Colonic mucosa (tissue), 4 donors: Measurements from ENCODE around the gene ADCY4. TPM values are rescaled to one million over a fixed set of nuclear protein-coding genes. Genes with fewer than 3 reads are reported as not detected.
A peak's percentile ranks its signal among the peaks of the same experiment; 100 is the strongest.

ENCODE experiments used
- DNase-seq: peaks from one replicate; pipeline ENCODE4 v3.0.0-alpha.2; 2020
- H3K27ac ChIP-seq: fragments of 200-600 bp; one replicate; pipeline ENCODE4 v1.8.0; 2021
- H3K27me3 ChIP-seq: fragments of 200-600 bp; one replicate; pipeline ENCODE4 v1.8.0; 2021
- H3K36me3 ChIP-seq: fragments of 200-600 bp; one replicate; pipeline ENCODE4 v1.8.0; 2021
- H3K4me1 ChIP-seq: fragments of 200-600 bp; one replicate; pipeline ENCODE4 v1.8.0; 2021; ENCODE audit warnings: mild to moderate bottlenecking
- H3K4me3 ChIP-seq: fragments of 200-600 bp; one replicate; pipeline ENCODE4 v1.8.0; 2021
- H3K9ac ChIP-seq, 2 donors: one replicate each; pipeline ENCODE4 v1.7.0; 2013; ENCODE audit warnings: control low read depth in 2 of 2, low read depth in 2 of 2, low read length in 2 of 2
- H3K9me3 ChIP-seq: fragments of 200-600 bp; one replicate; pipeline ENCODE4 v1.8.0; 2021
- CTCF ChIP-seq: fragments of 200-600 bp; IDR thresholded peaks from one replicate; pipeline ENCODE4 v1.8.0; 2022; ENCODE audit warnings: antibody characterized with exemption, mild to moderate bottlenecking
- intact Hi-C: fragments of 100-400 bp; cut with DNase I; formaldehyde crosslinking; loops from one replicate; pipeline ENCODE4 v1.14.1; 2022
- total RNA-seq, 2 donors: library from RNA; stranded (reverse); fragmentation: NEBNext Ultra II Directional in 1 of 2; extraction: Animal tissue kit (Norgen Biotek cat#: 25700) in 1 of 2; gene quantifications; one replicate each; pipeline ENCODE4 v1.2.1, GENCODE V29; 2021
- donor health status: healthy.
- donor health status: DM: no; HTN: no; CAD: no.
- donor health status: DM: no; HTN: no; CAD: no.

ADCY4 gene
- total RNA-seq, 2 donors from 2014 or later, result 6.7 to 10.2 TPM

GRCh38 chr14:24368562-24369252 lies 33.8 kb upstream of the ADCY4 start:
- Histone ChIP-seq H3K4me1 (peaks cover 9% of the 10 kb centered on the region), H3K27me3 (no peaks in the 10 kb centered on the region), H3K9ac (peak overlapping the region; percentile 74 to 82), H3K4me3 (peak overlapping the region; percentile 42), H3K9me3 (no peaks in the 10 kb centered on the region), H3K27ac (peak overlapping the region; percentile 68), H3K36me3 (no peaks in the 10 kb centered on the region)
- no peak for TF ChIP-seq CTCF
- peak; percentile 48 for DNase-seq
- intact Hi-C loops, result loop anchor here (5.0 kb wide), 1 partner anchor 36 kb away; no protein-coding TSS in a partner anchor

DNA sequence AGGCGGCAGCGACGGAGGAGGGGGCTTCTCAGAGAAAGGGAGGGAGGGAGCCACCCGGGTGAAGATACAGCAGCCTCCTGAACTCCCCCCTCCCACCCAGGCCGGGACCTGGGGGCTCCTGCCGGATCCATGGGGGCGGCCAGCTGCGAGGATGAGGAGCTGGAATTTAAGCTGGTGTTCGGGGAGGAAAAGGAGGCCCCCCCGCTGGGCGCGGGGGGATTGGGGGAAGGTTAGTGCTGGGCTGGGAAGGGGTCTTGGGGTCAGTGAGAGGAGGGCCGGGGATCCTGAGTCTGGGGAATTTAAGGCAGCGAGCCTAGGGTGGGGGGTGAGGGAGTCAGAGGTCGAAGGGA lies 33.3 kb upstream of the ADCY4 start:
- Histone ChIP-seq H3K9me3 (no peaks in the 10 kb centered on the region), H3K27me3 (no peaks in the 10 kb centered on the region), H3K4me1 (peaks cover 9% of the 10 kb centered on the region), H3K4me3 (peak overlapping the region; percentile 42), H3K27ac (peak overlapping the region; percentile 68), H3K9ac (peak overlapping the region; percentile 74 to 82), H3K36me3 (no peaks in the 10 kb centered on the region)
- intact Hi-C loops, result loop anchor here (5.0 kb wide), 1 partner anchor 36 kb away; no protein-coding TSS in a partner anchor
- peak; percentile 29 for DNase-seq
- no peak for TF ChIP-seq CTCF

GRCh38 chr14:24367514-24368211 lies 32.8 kb upstream of the ADCY4 start, which contains the start of gene NFATC4:
Gene NFATC4, plus strand, starts transcription at chr14:24368184. Its CDS starts 157 bp downstream, at chr14:24368341.
- H3K4me1 ChIP-seq, result peaks cover 9% of the 10 kb centered on the region
- H3K9me3 ChIP-seq, result no peaks in the 10 kb centered on the region
- H3K4me3 ChIP-seq, result peak within 1 kb of the TSS; percentile 42
- peak within 1 kb of the TSS; percentile 72 for H3K27ac ChIP-seq
- peak within 1 kb of the TSS; percentile 74 to 89 for H3K9ac ChIP-seq
- H3K36me3 ChIP-seq, result no peaks in the 10 kb centered on the region
- H3K27me3 ChIP-seq, result no peaks in the 10 kb centered on the region
- no peak for TF ChIP-seq CTCF
- DNase-seq, result peak; percentile 85
- intact Hi-C loops, result loop anchor here (2.0 to 5.0 kb wide), 2 partner anchors 35 to 63 kb away; no protein-coding TSS in a partner anchor

GRCh38 chr14:24366721-24367513 lies 32.0 kb upstream of the ADCY4 start:
- peaks cover 9% of the 10 kb centered on the region for H3K4me1 ChIP-seq

More at GRCh38 chr14:24366721-24367513, 32.0 kb upstream of the ADCY4 start:
- H3K27ac ChIP-seq, result peak overlapping the region; percentile 72
- no peak for TF ChIP-seq CTCF
- no peaks in the 10 kb centered on the region for H3K9me3 ChIP-seq
- H3K27me3 ChIP-seq, result no peaks in the 10 kb centered on the region
- peak overlapping the region; percentile 32 to 89 for H3K9ac ChIP-seq
- intact Hi-C loops, result loop anchor here (2.0 to 5.0 kb wide), 2 partner anchors 35 to 64 kb away; no protein-coding TSS in a partner anchor
- H3K36me3 ChIP-seq, result no peaks in the 10 kb centered on the region
- H3K4me3 ChIP-seq, result peak overlapping the region; percentile 42
- DNase-seq, result peak; percentile 97
